ENCODE data around the gene CFL2. TPM values are rescaled to one million over a fixed set of nuclear protein-coding genes. Genes with fewer than 3 reads are reported as not detected.
"Not testable (repeated sequence)": the region's sequence is repeated elsewhere in the genome, so short reads cannot be mapped to it uniquely, and the experiment has no call there.

CFL2 gene
- total and polyA plus RNA-seq, 7 donors: 158 to 767 (median 616) TPM

- no peak for DNase-seq
- H3K9me3 ChIP-seq: no peaks in the 10 kb centered on the region
- no peak overlapping the region for H3K4me3 ChIP-seq
- H3K27ac ChIP-seq: no peak overlapping the region
- no peaks in the 10 kb centered on the region for H3K27me3 ChIP-seq (ENCODE audit: insufficient read depth in 3 of 3, low read length in 2 of 3)
- no peak for ATAC-seq
- no peaks in the 10 kb centered on the region for H3K4me1 ChIP-seq
- H3K36me3 ChIP-seq (ENCODE audit: insufficient read depth in 1 of 2, low read depth in 1 of 2): peaks cover 0 to 30% of the 10 kb centered on the region in 2 donors
- WGBS, 3 donors: 97 to 98% (median 97%) methylated on average over 2 of the region's 2 CpGs
- intact Hi-C loops (cut with DNase I): no loop called here
- no peak for TF ChIP-seq CTCF (IDR thresholded peaks at IDR 0.05)
These were observed 35.8 kb upstream of the CFL2 start for GRCh38 chr14:34750233-34750632.

- Histone ChIP-seq H3K27ac (no peak overlapping the region), H3K36me3 (ENCODE audit: insufficient read depth in 1 of 2, low read depth in 1 of 2) (peaks cover 0 to 22% of the 10 kb centered on the region in 2 donors), H3K4me1 (no peaks in the 10 kb centered on the region), H3K4me3 (no peak overlapping the region), H3K27me3 (ENCODE audit: insufficient read depth in 3 of 3, low read length in 2 of 3) (no peaks in the 10 kb centered on the region), H3K9me3 (no peaks in the 10 kb centered on the region)
- 85 to 89% (median 85%) methylated on average over 6 of the region's 6 CpGs for WGBS, 3 donors
- ATAC-seq: no peak
- no peak for TF ChIP-seq CTCF (IDR thresholded peaks at IDR 0.05)
- no peak for DNase-seq
- intact Hi-C loops (cut with DNase I): no loop called here
These were observed 35.0 kb upstream of the CFL2 start for GRCh38 chr14:34749408-34749807.

- no peak overlapping the region for H3K27ac ChIP-seq
- H3K36me3 ChIP-seq (ENCODE audit: insufficient read depth in 1 of 2, low read depth in 1 of 2): no peaks in the 10 kb centered on the region
- no peak for TF ChIP-seq CTCF (IDR thresholded peaks at IDR 0.05)
- no peak overlapping the region for H3K4me3 ChIP-seq
- DNase-seq (no peak), ATAC-seq (no peak)
- intact Hi-C loops (cut with DNase I): no loop called here
- H3K9me3 ChIP-seq: no peaks in the 10 kb centered on the region
- H3K4me1 ChIP-seq: no peaks in the 10 kb centered on the region
- 77 to 89% (median 82%) methylated on average over 8 of the region's 8 CpGs for WGBS, 3 donors
- H3K27me3 ChIP-seq (ENCODE audit: insufficient read depth in 3 of 3, low read length in 2 of 3): no peaks in the 10 kb centered on the region
These were observed 28.1 kb upstream of the CFL2 start for GRCh38 chr14:34742270-34743115.

GRCh38 chr14:34741840-34742239, 27.4 kb upstream of the CFL2 start:
- Histone ChIP-seq H3K9me3 (no peaks in the 10 kb centered on the region), H3K36me3 (ENCODE audit: insufficient read depth in 1 of 2, low read depth in 1 of 2) (no peaks in the 10 kb centered on the region), H3K4me3 (no peak overlapping the region), H3K27me3 (ENCODE audit: insufficient read depth in 3 of 3, low read length in 2 of 3) (no peaks in the 10 kb centered on the region), H3K27ac (no peak overlapping the region), H3K4me1 (no peaks in the 10 kb centered on the region)
- WGBS, 3 donors: 76 to 92% (median 79%) methylated on average over 1 of the region's 1 CpG
- intact Hi-C loops (cut with DNase I): no loop called here
- DNase-seq: no peak
- TF ChIP-seq CTCF (IDR thresholded peaks at IDR 0.05): no peak
- no peak for ATAC-seq

- 84 to 86% (median 85%) methylated on average over 6 of the region's 6 CpGs for WGBS, 3 donors
- H3K27ac ChIP-seq; H3K9me3 ChIP-seq; intact Hi-C loops (cut with DNase I); H3K4me1 ChIP-seq; DNase-seq; ATAC-seq; H3K36me3 ChIP-seq (ENCODE audit: insufficient read depth in 1 of 2, low read depth in 1 of 2); H3K27me3 ChIP-seq (ENCODE audit: insufficient read depth in 3 of 3, low read length in 2 of 3); H3K4me3 ChIP-seq: not testable (repeated sequence)
These were observed 25.7 kb upstream of the CFL2 start for GRCh38 chr14:34740139-34740538.

GRCh38 chr14:34737079-34737478, 22.7 kb upstream of the CFL2 start:
- ATAC-seq; H3K4me1 ChIP-seq; H3K9me3 ChIP-seq; DNase-seq; intact Hi-C loops (cut with DNase I); H3K4me3 ChIP-seq; H3K36me3 ChIP-seq (ENCODE audit: insufficient read depth in 1 of 2, low read depth in 1 of 2); H3K27me3 ChIP-seq (ENCODE audit: insufficient read depth in 3 of 3, low read length in 2 of 3); H3K27ac ChIP-seq: not testable (repeated sequence)
- 88 to 92% (median 92%) methylated on average over 4 of the region's 4 CpGs for WGBS, 3 donors
